ENCODE data around the gene NUDT9. TPM values are rescaled to one million over a fixed set of nuclear protein-coding genes. Genes with fewer than 3 reads are reported as not detected.
"Not testable (repeated sequence)": the region's sequence is repeated elsewhere in the genome, so short reads cannot be mapped to it uniquely, and the experiment has no call there.

NUDT9 gene
- total and polyA plus RNA-seq, 8 donors = 22.1 to 64.4 (median 30.3) TPM

DNA sequence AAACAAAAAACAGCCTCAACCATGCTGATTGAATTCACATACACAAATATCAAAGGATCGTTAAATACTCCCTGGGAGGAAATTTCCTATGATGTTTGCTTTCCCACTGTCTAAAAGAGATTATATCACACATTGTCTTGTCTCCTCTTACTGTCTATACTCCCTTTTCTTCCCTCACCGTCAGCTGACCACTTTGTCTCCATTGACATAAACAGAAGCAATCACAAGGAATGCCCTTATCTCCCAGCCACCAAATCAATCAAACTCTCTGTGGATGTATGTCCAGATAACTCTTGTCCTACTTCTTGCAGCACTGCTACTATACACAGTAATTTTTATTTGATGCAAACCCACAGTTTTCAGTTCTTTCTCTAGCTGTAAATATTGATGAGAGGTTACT lies 12.2 kb upstream of the NUDT9 start:
- intact Hi-C loops (cut with DNase I) = no loop called here
- H3K36me3 ChIP-seq = no peaks in the 10 kb centered on the region
- TF ChIP-seq CTCF (IDR thresholded peaks at IDR 0.05) = no peak
- no peak for DNase-seq
- ATAC-seq = peak in 1 of 4 donors; percentile 14
- 20 to 22% methylated on average over 2 of the region's 2 CpGs for WGBS, 2 donors
- peaks cover 9 to 18% (median 14%) of the 10 kb centered on the region in 3 donors for H3K4me1 ChIP-seq
- H3K27ac ChIP-seq = peak overlapping the region in 1 of 4 donors; percentile 54
- no peaks in the 10 kb centered on the region for H3K27me3 ChIP-seq
- no peak overlapping the region for H3K4me3 ChIP-seq
- H3K9me3 ChIP-seq = no peaks in the 10 kb centered on the region
- no peak for FAIRE-seq

- no peak for FAIRE-seq
These were observed 11.7 kb upstream of the NUDT9 start for GRCh38 chr4:87410679-87411078.

GRCh38 chr4:87414816-87415215 lies 7.6 kb upstream of the NUDT9 start:
- no peak for FAIRE-seq
- TF ChIP-seq CTCF (IDR thresholded peaks at IDR 0.05) = no peak

More at GRCh38 chr4:87410679-87411078, 11.7 kb upstream of the NUDT9 start:
- Histone ChIP-seq H3K4me1 (peaks cover 9 to 18% (median 14%) of the 10 kb centered on the region in 3 donors), H3K4me3 (no peak overlapping the region), H3K36me3 (no peaks in the 10 kb centered on the region), H3K9me3 (no peaks in the 10 kb centered on the region), H3K27ac (no peak overlapping the region), H3K27me3 (no peaks in the 10 kb centered on the region)
- DNase-seq (no peak), ATAC-seq (no peak)
- no peak for TF ChIP-seq CTCF (IDR thresholded peaks at IDR 0.05)
- 77 to 81% methylated on average over 2 of the region's 2 CpGs for WGBS, 2 donors
- intact Hi-C loops (cut with DNase I) = no loop called here

GRCh38 chr4:87416965-87417364 lies 5.4 kb upstream of the NUDT9 start:
- WGBS, 2 donors = 57 to 65% methylated on average over 3 of the region's 3 CpGs
- no peak for FAIRE-seq

More at GRCh38 chr4:87414816-87415215, 7.6 kb upstream of the NUDT9 start:
- H3K9me3 ChIP-seq = no peaks in the 10 kb centered on the region
- intact Hi-C loops (cut with DNase I) = no loop called here
- H3K27me3 ChIP-seq = no peaks in the 10 kb centered on the region
- H3K4me1 ChIP-seq = peaks cover 0 to 9% (median 9%) of the 10 kb centered on the region in 3 donors
- DNase-seq (no peak), ATAC-seq (no peak)
- no peak overlapping the region for H3K27ac ChIP-seq
- no peak overlapping the region for H3K4me3 ChIP-seq
- no peaks in the 10 kb centered on the region for H3K36me3 ChIP-seq

DNA sequence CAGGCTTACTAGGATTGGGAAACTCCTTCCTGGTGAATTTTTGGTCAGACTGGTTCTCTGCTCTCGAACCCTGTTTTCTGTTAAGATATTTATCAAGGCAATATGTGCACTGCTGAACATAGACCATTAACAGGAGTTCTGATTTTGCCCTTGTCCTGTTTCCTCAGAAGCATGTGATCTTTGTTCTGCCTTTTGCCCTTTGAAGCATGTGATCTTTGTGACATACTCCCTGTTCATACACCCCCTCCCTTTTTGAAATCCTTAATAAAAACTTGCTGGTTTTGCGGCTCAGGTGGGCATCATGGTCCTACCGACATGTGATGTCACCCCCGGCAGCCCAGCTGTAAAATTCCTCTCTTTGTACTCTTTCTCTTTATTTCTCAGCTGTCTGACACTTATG lies 4.0 kb upstream of the NUDT9 start:
- H3K27ac ChIP-seq; H3K9me3 ChIP-seq; DNase-seq; H3K36me3 ChIP-seq; H3K4me3 ChIP-seq; FAIRE-seq; ATAC-seq; H3K27me3 ChIP-seq; intact Hi-C loops (cut with DNase I): not testable (repeated sequence)
- H3K4me1 ChIP-seq = peaks cover 14 to 25% (median 19%) of the 10 kb centered on the region in 3 donors
- WGBS, 2 donors = 92% methylated on average over 4 of the region's 4 CpGs

More at GRCh38 chr4:87416965-87417364, 5.4 kb upstream of the NUDT9 start:
- Histone ChIP-seq H3K4me3 (no peak overlapping the region), H3K27me3 (no peaks in the 10 kb centered on the region), H3K4me1 (peaks cover 13 to 23% (median 19%) of the 10 kb centered on the region in 3 donors), H3K27ac (no peak overlapping the region), H3K36me3 (no peaks in the 10 kb centered on the region), H3K9me3 (no peaks in the 10 kb centered on the region)
- DNase-seq (no peak), ATAC-seq (no peak)
- TF ChIP-seq CTCF (IDR thresholded peaks at IDR 0.05) = no peak
- intact Hi-C loops (cut with DNase I) = no loop called here
